Endothelial cell of umbilical vein (primary cell): Measurements from ENCODE around the gene TBPL1.

Source experiments
- JUN ChIP-seq: IDR thresholded peaks from 2 replicates; pipeline ENCODE4 v1.6.1; 2011; ENCODE audit warnings: borderline replicate concordance, low read depth; ENCODE audit not compliant: insufficient read length, insufficient read depth
- MAX ChIP-seq: IDR thresholded peaks from 2 replicates; pipeline ENCODE4 v1.6.1; 2011; ENCODE audit not compliant: insufficient read depth, insufficient read length
- MYC ChIP-seq: IDR thresholded peaks from one replicate; pipeline ENCODE4 v1.6.1; 2011; ENCODE audit warnings: mild to moderate bottlenecking, low read depth, low read length
- POLR2A ChIP-seq: IDR thresholded peaks from 2 replicates; pipeline ENCODE4 v1.6.1; 2012; ENCODE audit warnings: low read depth, mild to moderate bottlenecking, control low read depth, low read length
- POLR2AphosphoS5 ChIP-seq: IDR thresholded peaks from 2 replicates; pipeline ENCODE4 v1.6.1; 2012; ENCODE audit warnings: low read depth, mild to moderate bottlenecking, control low read depth, low read length, moderate library complexity; ENCODE audit not compliant: insufficient read depth
- TF ChIP-seq, protein P1 (sequence below), 2 donors: IDR thresholded peaks; 1 replicate in 1 of 2; 2 replicates in 1 of 2; pipeline ENCODE4 v1.5.1; 2011; ENCODE audit warnings: low read length in 2 of 2, mild to moderate bottlenecking in 2 of 2, moderate library complexity in 2 of 2, control low read depth in 1 of 2, inconsistent platforms in 1 of 2, low read depth in 1 of 2; ENCODE audit not compliant: insufficient read depth in 1 of 2; ENCODE audit errors: extremely low read depth in 1 of 2

- TF ChIP-seq, protein P1, sequence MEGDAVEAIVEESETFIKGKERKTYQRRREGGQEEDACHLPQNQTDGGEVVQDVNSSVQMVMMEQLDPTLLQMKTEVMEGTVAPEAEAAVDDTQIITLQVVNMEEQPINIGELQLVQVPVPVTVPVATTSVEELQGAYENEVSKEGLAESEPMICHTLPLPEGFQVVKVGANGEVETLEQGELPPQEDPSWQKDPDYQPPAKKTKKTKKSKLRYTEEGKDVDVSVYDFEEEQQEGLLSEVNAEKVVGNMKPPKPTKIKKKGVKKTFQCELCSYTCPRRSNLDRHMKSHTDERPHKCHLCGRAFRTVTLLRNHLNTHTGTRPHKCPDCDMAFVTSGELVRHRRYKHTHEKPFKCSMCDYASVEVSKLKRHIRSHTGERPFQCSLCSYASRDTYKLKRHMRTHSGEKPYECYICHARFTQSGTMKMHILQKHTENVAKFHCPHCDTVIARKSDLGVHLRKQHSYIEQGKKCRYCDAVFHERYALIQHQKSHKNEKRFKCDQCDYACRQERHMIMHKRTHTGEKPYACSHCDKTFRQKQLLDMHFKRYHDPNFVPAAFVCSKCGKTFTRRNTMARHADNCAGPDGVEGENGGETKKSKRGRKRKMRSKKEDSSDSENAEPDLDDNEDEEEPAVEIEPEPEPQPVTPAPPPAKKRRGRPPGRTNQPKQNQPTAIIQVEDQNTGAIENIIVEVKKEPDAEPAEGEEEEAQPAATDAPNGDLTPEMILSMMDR (IDR thresholded peaks at IDR 0.05; ENCODE audit: extremely low read depth in 1 of 2, insufficient read depth in 1 of 2, low read depth in 1 of 2, low read length in 2 of 2) = peak; percentile 59 to 60
- TF ChIP-seq POLR2A (no peak), POLR2AphosphoS5 (no peak), MYC (no peak), MAX (no peak), JUN (no peak)
These were observed 29.0 kb upstream of the TBPL1 start for GRCh38 chr6:133923938-133924593.
